ENCODE results near the gene MT1A. TPM values are rescaled to one million over a fixed set of nuclear protein-coding genes. Genes with fewer than 3 reads are reported as not detected.

Gene MT1A
- total and polyA plus RNA-seq, 10 of the 15 experiments (the other 5 are each of a cell fraction or from before 2014, with no cell fraction given) = not detected

DNA sequence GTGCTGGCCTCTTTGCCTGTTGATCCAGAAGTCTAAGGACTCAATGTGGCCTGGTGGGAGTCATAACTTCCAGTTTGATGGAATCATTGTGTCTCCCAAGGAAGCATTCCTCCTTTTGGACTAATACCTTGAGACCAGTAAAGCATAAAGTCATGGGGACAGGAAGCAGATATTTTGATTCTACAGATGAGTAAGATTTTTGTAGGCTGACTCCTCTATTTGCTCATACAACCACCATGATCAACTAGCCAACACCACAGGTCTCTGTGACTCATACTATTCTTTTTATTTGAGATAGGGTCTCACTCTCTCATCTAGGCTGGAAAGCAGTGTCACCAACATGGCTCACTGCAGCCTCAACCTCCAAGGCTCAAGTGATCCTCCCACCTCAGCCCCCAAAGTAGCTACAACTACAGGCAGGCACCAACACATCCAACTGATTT is 23.9 kb upstream of the MT1A start:
- no peak overlapping the region for H2AFZ ChIP-seq (ENCODE audit: control insufficient read depth, low read depth, low read length)

More for the DNA sequence above, 23.9 kb upstream of the MT1A start:
- peaks cover 0 to 5% of the 10 kb centered on the region in 2 experiments; a peak in 2 of 4 replicates for H3K27me3 ChIP-seq (replicated peaks in 1 of 2; ENCODE audit: control insufficient read depth in 2 of 2, insufficient read depth in 2 of 2, low read length in 1 of 2)
- ChIA-PET POLR2A (interaction anchor here (0.7 kb wide), 1 partner anchor 1958 kb away, joined by 6 read pairs; no protein-coding TSS in a partner anchor), SMC1A (ENCODE audit: uncharacterized antibody, unreplicated experiment) (interaction anchor here (1.5 kb wide), 1 partner anchor 14 kb away, joined by 5 read pairs; no protein-coding TSS in a partner anchor), RAD21 (ENCODE audit: unreplicated experiment) (no interaction called here), CTCF (interaction anchor here (1.3 to 1.5 kb wide), 2 partner anchors 14 to 87 kb away, joined by 3 to 4 read pairs; no protein-coding TSS in a partner anchor)
- no peak overlapping the region for H3K4me2 ChIP-seq (ENCODE audit: control insufficient read depth, insufficient read depth)
- no peak overlapping the region for H3K27ac ChIP-seq (ENCODE audit: control insufficient read depth, insufficient read depth)
- no TSS peak for BruUV-seq (replicated peaks)
- in situ Hi-C loops (cut with MboI) = no loop called here
- no peak overlapping the region for H3K9ac ChIP-seq (ENCODE audit: control insufficient read depth, insufficient read depth, low read length)
- H3K4me1 ChIP-seq (ENCODE audit: control insufficient read depth, insufficient read depth, low read length) = peaks cover 21% of the 10 kb centered on the region
- peak; percentile 12 for ATAC-seq
- H3K79me2 ChIP-seq (ENCODE audit: control insufficient read depth, insufficient read depth, low read length) = no peaks in the 10 kb centered on the region
- no peaks in the 10 kb centered on the region for H4K20me1 ChIP-seq (ENCODE audit: control insufficient read depth, insufficient read depth)
- no peak for DNase-seq (ENCODE audit: low read depth, low spot score)
- TF ChIP-seq ZZZ3 (IDR thresholded peaks at IDR 0.05; ENCODE audit: control insufficient read depth, insufficient read length, low read depth) (no peak), IKZF2 (IDR thresholded peaks at IDR 0.05) (0 out of 4 replicates have a peak, but pooled peaks of 1 of the 2 experiments have one; percentile 45), SUPT20H (IDR thresholded peaks at IDR 0.05; ENCODE audit: borderline replicate concordance, control insufficient read depth, low read depth, low read length) (no peak), RUNX3 (IDR thresholded peaks at IDR 0.05; ENCODE audit: low read length) (peak; percentile 47), NFXL1 (IDR thresholded peaks at IDR 0.05; ENCODE audit: borderline replicate concordance) (no peak), NR2C1 (IDR thresholded peaks at IDR 0.05) (no peak), CHD1 (IDR thresholded peaks at IDR 0.05; ENCODE audit: low read depth, low read length) (no peak), ZSCAN29 (IDR thresholded peaks at IDR 0.05) (no peak), JUNB (IDR thresholded peaks at IDR 0.05) (peak; percentile 72), STAT3 (IDR thresholded peaks at IDR 0.05; ENCODE audit: low read depth, low read length) (no peak), E4F1 (IDR thresholded peaks at IDR 0.05; ENCODE audit: borderline replicate concordance, partially characterized antibody) (no peak), CREM (IDR thresholded peaks at IDR 0.05; ENCODE audit: low read depth) (no peak), ZBTB11 (CRISPR knock-in tag; IDR thresholded peaks at IDR 0.05) (no peak), IKZF1 (conservative IDR thresholded peaks at IDR 0.05) (no peak), HDGF (IDR thresholded peaks at IDR 0.05) (no peak), WRNIP1 (IDR thresholded peaks at IDR 0.05; ENCODE audit: borderline replicate concordance, low read depth, low read length) (no peak)
- H3K9me3 ChIP-seq (replicated peaks; ENCODE audit: control insufficient read depth, insufficient read depth, low read length) = no peaks in the 10 kb centered on the region
- H3K36me3 ChIP-seq (ENCODE audit: control insufficient read depth in 2 of 2, insufficient read depth in 2 of 2, low read length in 1 of 2) = no peaks in the 10 kb centered on the region
- intact Hi-C loops (cut with micrococcal nuclease; ENCODE audit: unreplicated experiment) = no loop called here
- no peak overlapping the region for H3K4me3 ChIP-seq
- FAIRE-seq = no peak

Measured in GM12878 (cell line).